Keratinocyte (primary cell): ENCODE results near the gene CXorf58. TPM values are rescaled to one million over a fixed set of nuclear protein-coding genes. Genes with fewer than 3 reads are reported as not detected.

Experiments used
- DNase-seq: peaks from one replicate; pipeline ENCODE4 v3.0.0-alpha.2; 2011; ENCODE audit warnings: low read depth, missing footprints, low spot score
- FAIRE-seq: peaks from 2 replicates; lab custom pipeline; 2011; peaks lifted over from hg19 to GRCh38; lab: Jason Lieb, UNC
- H2AFZ ChIP-seq: 2 replicates; pipeline ENCODE4 v1.6.0; 2012; ENCODE audit warnings: low read length, control low read depth, inconsistent platforms; ENCODE audit not compliant: control insufficient read depth
- H3K27ac ChIP-seq: 2 replicates; pipeline ENCODE4 v1.5.1; 2011; ENCODE audit warnings: low read length; ENCODE audit not compliant: control insufficient read depth, insufficient read depth
- H3K27me3 ChIP-seq: 3 replicates; pipeline ENCODE4 v1.6.0; 2011; ENCODE audit warnings: low read length; ENCODE audit not compliant: control insufficient read depth, insufficient read depth; ENCODE audit errors: extremely low read depth
- H3K36me3 ChIP-seq, 2 experiments: 2 replicates in 1 of 2; 3 replicates in 1 of 2; pipeline ENCODE4 v1.5.1; 2011; ENCODE audit warnings: low read length in 2 of 2, mild to moderate bottlenecking in 1 of 2; ENCODE audit not compliant: control insufficient read depth in 2 of 2, insufficient read depth in 2 of 2; ENCODE audit errors: extremely low read depth in 1 of 2
- H3K4me1 ChIP-seq: 3 replicates; pipeline ENCODE4 v1.5.1; 2011; ENCODE audit warnings: low read length; ENCODE audit not compliant: control insufficient read depth, insufficient read depth; ENCODE audit errors: extremely low read depth
- H3K4me2 ChIP-seq: 3 replicates; pipeline ENCODE4 v1.6.0; 2011; ENCODE audit warnings: low read depth, low read length; ENCODE audit not compliant: control insufficient read depth, insufficient read depth; ENCODE audit errors: extremely low read depth
- H3K4me3 ChIP-seq, 3 experiments: fragments of 200-600 bp in 1 of 3; sonication (generic) in 1 of 3; 2 replicates in 2 of 3; 3 replicates in 1 of 3; pipeline ENCODE4 v1.5.1; 2011 to 2016; ENCODE audit warnings: low read length in 3 of 3, mild to moderate bottlenecking in 3 of 3, control low read depth in 2 of 3, inconsistent platforms in 1 of 3, low read depth in 1 of 3, mixed read lengths in 1 of 3, mixed run types in 1 of 3, moderate library complexity in 1 of 3; ENCODE audit not compliant: control insufficient read depth in 2 of 3, insufficient read depth in 2 of 3; ENCODE audit errors: extremely low read depth in 1 of 3
- H3K79me2 ChIP-seq: 2 replicates; pipeline ENCODE4 v1.6.0; 2012; ENCODE audit warnings: low read length; ENCODE audit not compliant: control insufficient read depth, insufficient read depth
- H3K9ac ChIP-seq: 3 replicates; pipeline ENCODE4 v1.6.0; 2011; ENCODE audit warnings: low read length; ENCODE audit not compliant: control insufficient read depth, insufficient read depth; ENCODE audit errors: extremely low read depth
- H3K9me1 ChIP-seq: 3 replicates; pipeline ENCODE4 v1.6.0; 2011; ENCODE audit warnings: low read length; ENCODE audit not compliant: control insufficient read depth, insufficient read depth; ENCODE audit errors: extremely low read depth
- H3K9me3 ChIP-seq: 2 replicates; pipeline ENCODE4 v1.5.1; 2012; ENCODE audit warnings: low read depth, low read length; ENCODE audit not compliant: control insufficient read depth
- H4K20me1 ChIP-seq: 3 replicates; pipeline ENCODE4 v1.6.0; 2011; ENCODE audit warnings: low read length; ENCODE audit not compliant: control insufficient read depth, insufficient read depth; ENCODE audit errors: extremely low read depth
- EZH2 ChIP-seq: IDR thresholded peaks from one replicate; pipeline ENCODE4 v1.6.1; 2012; ENCODE audit warnings: inconsistent platforms, mild to moderate bottlenecking, low read length, moderate library complexity
- dilution Hi-C: fragments of 300-500 bp; cut with MboI; formaldehyde crosslinking; loops from one replicate; pipeline ENCODE4 v1.7.0; 2020; ENCODE audit warnings: low sequenced_read_pairs; ENCODE audit not compliant: extremely low pct_ligation_motif_present
- polyA plus RNA-seq, 5 experiments: library from polyadenylated mRNA; depleted of rRNA in 3 of 5; stranded (reverse) in 3 of 5; stranded (forward) in 1 of 5; unstranded in 1 of 5; fragments of >200 nt; gene quantifications; 1 replicate in 1 of 5; 2 replicates in 3 of 5; 3 replicates in 1 of 5; pipeline versions ENCODE4 v1.2.1 to v1.2.3, GENCODE V29; 2011 to 2012; ENCODE audit warnings: missing spikeins in 2 of 5, low read depth in 1 of 5, low replicate concordance in 1 of 5
- TF ChIP-seq, protein P1 (sequence below), 3 experiments: IDR thresholded peaks in 1 of 3; conservative IDR thresholded peaks in 1 of 3; optimal IDR thresholded peaks in 1 of 3; 2 replicates in 2 of 3; 3 replicates in 1 of 3; pipeline versions ENCODE3 to v1.5.1; 2011; ENCODE audit warnings: low read length in 3 of 3, mild to moderate bottlenecking in 3 of 3, moderate library complexity in 2 of 3, control low read depth in 1 of 3, inconsistent platforms in 1 of 3; ENCODE audit not compliant: insufficient read depth in 2 of 3; ENCODE audit errors: extremely low read depth in 1 of 3

The CXorf58 gene
- polyA plus RNA-seq, 1 donor (not counting 4 experiments of a cell fraction or from before 2014, with no cell fraction given) = 0.12 TPM

DNA sequence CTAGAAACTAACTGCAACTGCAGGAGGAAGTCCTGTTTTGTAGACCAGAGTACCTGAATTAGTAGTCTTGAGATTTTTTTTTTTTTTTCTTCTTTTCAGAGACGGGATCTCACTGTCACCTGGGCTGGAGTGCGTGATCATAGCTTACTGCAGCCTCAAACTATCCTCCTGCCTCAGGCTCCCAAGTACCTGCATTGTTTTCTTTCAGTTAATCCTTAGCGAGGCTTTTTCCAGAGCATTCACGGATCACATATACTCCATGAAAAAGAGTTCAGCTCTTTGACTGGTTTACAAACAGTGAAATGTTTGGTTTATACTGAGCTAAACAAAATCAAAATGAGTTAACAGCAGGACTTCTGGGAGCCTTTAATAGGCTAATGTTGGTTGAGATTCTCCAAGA, 73.4 kb downstream of the CXorf58 start:
- Histone ChIP-seq H3K9me1 (no peaks in the 10 kb centered on the region), H3K79me2 (no peaks in the 10 kb centered on the region), H3K4me1 (no peaks in the 10 kb centered on the region), H2AFZ (no peak overlapping the region), H3K4me2 (no peak overlapping the region), H3K27ac (no peak overlapping the region), H3K9me3 (no peaks in the 10 kb centered on the region), H3K27me3 (no peaks in the 10 kb centered on the region), H3K9ac (no peak overlapping the region), H3K4me3 (no peak overlapping the region), H3K36me3 (no peaks in the 10 kb centered on the region), H4K20me1 (no peaks in the 10 kb centered on the region)
- dilution Hi-C loops = no loop called here
- DNase-seq (no peak), FAIRE-seq (no peak)
- no peak for TF ChIP-seq EZH2
- TF ChIP-seq, protein P1, sequence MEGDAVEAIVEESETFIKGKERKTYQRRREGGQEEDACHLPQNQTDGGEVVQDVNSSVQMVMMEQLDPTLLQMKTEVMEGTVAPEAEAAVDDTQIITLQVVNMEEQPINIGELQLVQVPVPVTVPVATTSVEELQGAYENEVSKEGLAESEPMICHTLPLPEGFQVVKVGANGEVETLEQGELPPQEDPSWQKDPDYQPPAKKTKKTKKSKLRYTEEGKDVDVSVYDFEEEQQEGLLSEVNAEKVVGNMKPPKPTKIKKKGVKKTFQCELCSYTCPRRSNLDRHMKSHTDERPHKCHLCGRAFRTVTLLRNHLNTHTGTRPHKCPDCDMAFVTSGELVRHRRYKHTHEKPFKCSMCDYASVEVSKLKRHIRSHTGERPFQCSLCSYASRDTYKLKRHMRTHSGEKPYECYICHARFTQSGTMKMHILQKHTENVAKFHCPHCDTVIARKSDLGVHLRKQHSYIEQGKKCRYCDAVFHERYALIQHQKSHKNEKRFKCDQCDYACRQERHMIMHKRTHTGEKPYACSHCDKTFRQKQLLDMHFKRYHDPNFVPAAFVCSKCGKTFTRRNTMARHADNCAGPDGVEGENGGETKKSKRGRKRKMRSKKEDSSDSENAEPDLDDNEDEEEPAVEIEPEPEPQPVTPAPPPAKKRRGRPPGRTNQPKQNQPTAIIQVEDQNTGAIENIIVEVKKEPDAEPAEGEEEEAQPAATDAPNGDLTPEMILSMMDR (optimal IDR thresholded peaks at IDR 0.05 in 1 of 3, IDR thresholded peaks at IDR 0.05 in 1 of 3, conservative IDR thresholded peaks at IDR 0.05 in 1 of 3; ENCODE audit: extremely low read depth in 1 of 3, insufficient read depth in 2 of 3, low read length in 3 of 3) = no peak

DNA sequence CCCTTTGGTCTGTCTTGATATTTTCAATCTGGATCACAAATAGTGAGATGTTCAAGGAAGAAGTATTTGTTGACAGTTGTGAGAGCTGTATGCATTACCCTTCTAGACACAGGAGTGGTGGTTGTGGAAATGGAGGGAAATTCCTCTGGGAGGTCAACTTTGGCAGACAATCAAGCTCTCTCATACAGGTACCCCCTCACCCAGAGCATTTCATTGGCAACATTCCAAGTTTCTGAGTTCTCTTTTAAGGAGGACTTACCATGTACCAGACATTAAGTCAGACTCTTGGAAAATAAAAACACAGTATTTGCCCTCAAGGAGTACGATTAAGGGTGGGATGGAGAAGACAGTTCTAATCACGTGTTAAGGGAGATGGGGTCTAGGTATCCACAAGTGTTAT, 73.9 kb downstream of the CXorf58 start:
- FAIRE-seq (no peak), DNase-seq (no peak)
- no peaks in the 10 kb centered on the region for H3K4me1 ChIP-seq
- dilution Hi-C loops = no loop called here
- no peaks in the 10 kb centered on the region for H3K36me3 ChIP-seq
- no peak overlapping the region for H3K9ac ChIP-seq
- H3K4me3 ChIP-seq = no peak overlapping the region
- no peak overlapping the region for H3K4me2 ChIP-seq
- TF ChIP-seq, protein P1 (optimal IDR thresholded peaks at IDR 0.05 in 1 of 3, IDR thresholded peaks at IDR 0.05 in 1 of 3, conservative IDR thresholded peaks at IDR 0.05 in 1 of 3; ENCODE audit: extremely low read depth in 1 of 3, insufficient read depth in 2 of 3, low read length in 3 of 3) = no peak
- no peak for TF ChIP-seq EZH2
- H3K27me3 ChIP-seq = no peaks in the 10 kb centered on the region
- H3K79me2 ChIP-seq = no peaks in the 10 kb centered on the region
- no peaks in the 10 kb centered on the region for H3K9me1 ChIP-seq
- no peak overlapping the region for H3K27ac ChIP-seq
- no peaks in the 10 kb centered on the region for H3K9me3 ChIP-seq
- H2AFZ ChIP-seq = no peak overlapping the region
- no peaks in the 10 kb centered on the region for H4K20me1 ChIP-seq
